Stomach (tissue), 9 donors: ENCODE results near the gene ERI3. TPM values are rescaled to one million over a fixed set of nuclear protein-coding genes. Genes with fewer than 3 reads are reported as not detected.

Experiments
- DNase-seq, 2 donors: peaks; one replicate each; pipeline versions ENCODE4 v3.0.0 to v3.0.0-alpha.2; 2013 to 2019
- H3K27ac ChIP-seq, 5 donors: fragments of 200-600 bp in 4 of 5; sonication (generic) in 4 of 5; one replicate each; pipeline ENCODE4 v1.5.1; 2013 to 2019; ENCODE audit warnings: mild to moderate bottlenecking in 1 of 5, moderate library complexity in 1 of 5
- H3K27me3 ChIP-seq, 3 donors: fragments of 200-600 bp; sonication (generic); one replicate each; pipeline ENCODE4 v1.5.1; 2017 to 2019; ENCODE audit warnings: mixed run types in 1 of 3
- H3K36me3 ChIP-seq, 4 donors: fragments of 200-600 bp; sonication (generic); 1 replicate in 3 of 4; 2 replicates in 1 of 4; pipeline ENCODE4 v1.5.1; 2016 to 2019
- H3K4me1 ChIP-seq, 4 donors: fragments of 200-600 bp; sonication (generic); one replicate each; pipeline ENCODE4 v1.5.1; 2016 to 2019
- H3K4me3 ChIP-seq, 4 donors: fragments of 200-600 bp; sonication (generic) in 3 of 4; one replicate each; pipeline ENCODE4 v1.5.1; 2016 to 2019; ENCODE audit warnings: mild to moderate bottlenecking in 1 of 4
- H3K9me3 ChIP-seq, 4 donors: fragments of 200-600 bp; sonication (generic); one replicate each; pipeline ENCODE4 v1.5.1; 2016 to 2019
- EP300 ChIP-seq: sonication (generic); formaldehyde crosslinking; IDR thresholded peaks from one replicate; pipeline ENCODE4 v1.6.1; 2017; ENCODE audit warnings: antibody characterized with exemption
- POLR2A ChIP-seq, 4 donors: fragments of 450-650 bp; IDR thresholded peaks; one replicate each; pipeline ENCODE4 v1.6.1; 2016; ENCODE audit warnings: antibody characterized with exemption in 4 of 4, control low read depth in 2 of 4, mild to moderate bottlenecking in 1 of 4, moderate library complexity in 1 of 4
- POLR2AphosphoS5 ChIP-seq, 3 donors: sonication (generic); formaldehyde crosslinking; IDR thresholded peaks; one replicate each; pipeline ENCODE4 v1.6.1; 2016; ENCODE audit warnings: antibody characterized with exemption in 3 of 3
- WGBS, 5 donors: extraction: QIAGEN DNeasy Blood & Tissue Kit in 3 of 5; methylation state at CpG; one replicate each; pipeline versions ENCODE4 v1.1.5 to v1.1.7; 2013 to 2018; 5-methylcytosine and 5-hydroxymethylcytosine counted together
- intact Hi-C: fragments of 100-400 bp; cut with DNase I; formaldehyde crosslinking; loops from one replicate; pipeline ENCODE4 v1.15.1; 2023; ENCODE audit warnings: low total_unique reads
- polyA plus RNA-seq, 3 donors: library from polyadenylated mRNA; stranded (reverse); fragments of 200-250 nt; gene quantifications; one replicate each; pipeline ENCODE4 v1.2.3, GENCODE V29; 2013
- total RNA-seq, 5 donors: library from RNA; depleted of rRNA; stranded (reverse); fragments of >200 nt; gene quantifications; one replicate each; pipeline versions ENCODE4 v1.1.0 to v1.2.3, GENCODE V29; 2014 to 2016
- TF ChIP-seq, protein P1 (sequence below), 7 experiments: fragments of 450-650 bp in 4 of 7; fragments of 200-600 bp in 3 of 7; sonication (generic) in 3 of 7; IDR thresholded peaks; one replicate each; pipeline ENCODE4 v1.5.1; 2016 to 2019; ENCODE audit warnings: antibody characterized with exemption in 7 of 7, control low read depth in 2 of 7, mild to moderate bottlenecking in 1 of 7
- donor health status: healthy with polysubstance abuse.
- donor health status: Bipolar disorder and iron deficiency.
- donor health status: healthy.

ERI3 gene
- total and polyA plus RNA-seq, 8 donors: 18.7 to 110 (median 30.1) TPM

DNA sequence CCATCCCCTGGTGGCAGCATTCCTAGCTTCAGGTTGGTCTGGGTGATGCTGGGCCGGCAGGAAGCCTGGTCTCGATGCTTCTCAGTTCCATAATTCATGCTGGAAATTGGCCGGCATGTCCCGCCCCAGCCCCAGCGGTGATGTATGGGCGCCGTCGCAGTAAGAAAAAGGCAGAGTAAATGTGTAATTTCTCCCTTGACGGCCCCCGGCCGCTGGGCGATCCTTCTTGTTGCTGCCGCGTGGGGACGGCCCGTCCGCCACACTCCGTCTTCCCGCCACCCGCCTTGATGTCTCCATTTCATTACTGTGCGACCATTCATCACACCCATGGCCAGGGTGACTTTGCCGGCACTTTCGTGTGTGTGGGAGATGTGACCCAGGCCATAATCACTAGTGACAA lies 133.3 kb downstream of the ERI3 start:
- Histone ChIP-seq H3K27me3 (no peaks in the 10 kb centered on the region), H3K9me3 (no peaks in the 10 kb centered on the region), H3K4me3 (no peak overlapping the region), H3K36me3 (peaks cover 33 to 62% (median 55%) of the 10 kb centered on the region in 4 donors), H3K27ac (no peak overlapping the region), H3K4me1 (peaks cover 0 to 13% (median 0%) of the 10 kb centered on the region in 4 donors)
- TF ChIP-seq POLR2A (IDR thresholded peaks at IDR 0.05) (no peak), EP300 (no peak), POLR2AphosphoS5 (IDR thresholded peaks at IDR 0.05) (no peak)
- TF ChIP-seq, protein P1, sequence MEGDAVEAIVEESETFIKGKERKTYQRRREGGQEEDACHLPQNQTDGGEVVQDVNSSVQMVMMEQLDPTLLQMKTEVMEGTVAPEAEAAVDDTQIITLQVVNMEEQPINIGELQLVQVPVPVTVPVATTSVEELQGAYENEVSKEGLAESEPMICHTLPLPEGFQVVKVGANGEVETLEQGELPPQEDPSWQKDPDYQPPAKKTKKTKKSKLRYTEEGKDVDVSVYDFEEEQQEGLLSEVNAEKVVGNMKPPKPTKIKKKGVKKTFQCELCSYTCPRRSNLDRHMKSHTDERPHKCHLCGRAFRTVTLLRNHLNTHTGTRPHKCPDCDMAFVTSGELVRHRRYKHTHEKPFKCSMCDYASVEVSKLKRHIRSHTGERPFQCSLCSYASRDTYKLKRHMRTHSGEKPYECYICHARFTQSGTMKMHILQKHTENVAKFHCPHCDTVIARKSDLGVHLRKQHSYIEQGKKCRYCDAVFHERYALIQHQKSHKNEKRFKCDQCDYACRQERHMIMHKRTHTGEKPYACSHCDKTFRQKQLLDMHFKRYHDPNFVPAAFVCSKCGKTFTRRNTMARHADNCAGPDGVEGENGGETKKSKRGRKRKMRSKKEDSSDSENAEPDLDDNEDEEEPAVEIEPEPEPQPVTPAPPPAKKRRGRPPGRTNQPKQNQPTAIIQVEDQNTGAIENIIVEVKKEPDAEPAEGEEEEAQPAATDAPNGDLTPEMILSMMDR (IDR thresholded peaks at IDR 0.05): no peak
- intact Hi-C loops: no loop called here
- DNase-seq: no peak
- 89 to 92% (median 90%) methylated on average over 23 of the region's 23 CpGs for WGBS, 5 donors

DNA sequence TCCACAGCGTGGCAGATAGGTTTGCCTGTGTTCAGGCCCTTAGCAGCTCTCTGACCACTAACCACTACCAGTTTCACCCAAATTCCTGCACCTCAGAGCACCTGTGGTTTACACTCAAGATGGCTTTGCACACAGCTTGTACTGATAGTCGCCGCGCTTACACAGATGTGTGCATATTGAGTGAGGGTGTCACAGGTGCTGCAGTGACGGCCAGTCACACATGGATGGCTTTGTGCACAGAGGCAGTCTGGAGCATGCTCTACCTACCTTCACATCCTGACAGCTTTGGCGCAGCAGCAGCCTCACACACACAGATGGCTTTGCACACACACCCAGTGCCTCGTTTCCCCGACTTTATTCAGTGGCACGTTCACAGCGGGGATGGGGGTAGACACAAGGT lies 134.3 kb downstream of the ERI3 start:
- intact Hi-C loops: no loop called here
- no peak overlapping the region for H3K4me3 ChIP-seq
- peaks cover 0 to 13% (median 0%) of the 10 kb centered on the region in 4 donors for H3K4me1 ChIP-seq
- H3K9me3 ChIP-seq: no peaks in the 10 kb centered on the region
- DNase-seq: no peak
- H3K27me3 ChIP-seq: no peaks in the 10 kb centered on the region
- no peak for TF ChIP-seq POLR2AphosphoS5 (IDR thresholded peaks at IDR 0.05)
- no peak overlapping the region for H3K27ac ChIP-seq
- peaks cover 33 to 69% (median 63%) of the 10 kb centered on the region in 4 donors for H3K36me3 ChIP-seq
- WGBS, 5 donors: 78 to 91% (median 83%) methylated on average over 8 to 10 of the region's 10 CpGs

DNA sequence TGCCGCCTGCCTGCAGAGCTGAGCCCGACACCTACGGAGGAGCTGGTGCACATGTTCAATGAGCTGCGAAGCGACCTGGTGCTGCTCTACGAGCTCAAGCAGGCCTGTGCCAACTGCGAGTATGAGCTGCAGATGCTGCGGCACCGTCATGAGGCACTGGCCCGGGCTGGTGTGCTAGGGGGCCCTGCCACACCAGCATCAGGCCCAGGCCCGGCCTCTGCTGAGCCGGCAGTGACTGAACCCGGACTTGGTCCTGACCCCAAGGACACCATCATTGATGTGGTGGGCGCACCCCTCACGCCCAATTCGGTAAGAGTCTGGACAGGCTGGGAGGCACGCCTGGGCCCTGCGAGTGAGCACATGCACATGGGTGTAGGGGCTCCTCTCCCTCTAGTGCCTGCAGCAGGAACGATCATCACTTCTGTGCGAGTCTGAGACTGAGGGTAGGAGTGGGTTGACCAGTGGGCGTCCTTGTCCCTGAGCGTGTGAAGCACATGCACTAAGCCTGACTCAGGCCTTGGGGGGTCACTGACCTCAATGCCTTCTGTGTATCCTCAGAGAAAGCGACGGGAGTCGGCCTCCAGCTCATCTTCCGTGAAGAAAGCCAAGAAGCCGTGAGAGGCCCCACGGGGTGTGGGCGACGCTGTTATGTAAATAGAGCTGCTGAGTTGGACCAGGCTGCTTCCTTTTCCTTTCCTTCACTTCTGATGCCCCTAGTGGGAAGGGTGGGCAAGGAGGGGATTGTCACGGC lies 134.9 kb downstream of the ERI3 start:
- H3K36me3 ChIP-seq: peaks cover 33 to 74% (median 68%) of the 10 kb centered on the region in 4 donors
- no peak overlapping the region for H3K4me3 ChIP-seq
- DNase-seq: no peak
- intact Hi-C loops: no loop called here
- peaks cover 0 to 13% (median 0%) of the 10 kb centered on the region in 4 donors for H3K4me1 ChIP-seq
- no peaks in the 10 kb centered on the region for H3K27me3 ChIP-seq
- no peak overlapping the region for H3K27ac ChIP-seq
- H3K9me3 ChIP-seq: no peaks in the 10 kb centered on the region
- TF ChIP-seq POLR2AphosphoS5 (IDR thresholded peaks at IDR 0.05) (no peak), EP300 (no peak), POLR2A (IDR thresholded peaks at IDR 0.05) (no peak)
- TF ChIP-seq, protein P1 (IDR thresholded peaks at IDR 0.05): no peak
- WGBS, 5 donors: 63 to 79% (median 76%) methylated on average over 23 to 31 of the region's 31 CpGs

DNA sequence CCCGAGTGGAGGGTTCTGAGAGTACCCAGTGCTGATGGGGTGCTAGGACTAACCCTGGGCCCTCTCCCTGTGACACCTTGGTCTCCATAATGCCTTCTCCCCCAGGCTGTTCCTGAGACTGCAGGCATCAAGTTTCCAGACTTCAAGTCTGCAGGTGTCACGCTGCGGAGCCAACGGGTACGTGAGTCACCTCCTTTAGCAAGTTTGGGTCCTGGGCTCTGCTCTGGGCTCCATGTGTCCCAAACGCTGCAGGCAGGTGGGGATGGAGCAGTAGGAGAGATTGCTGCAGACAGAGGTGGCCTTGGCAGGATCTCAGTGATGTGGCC lies 135.8 kb downstream of the ERI3 start:
- intact Hi-C loops: loop anchor here (5.0 kb wide), 1 partner anchor 98 kb away; no protein-coding TSS in a partner anchor
- DNase-seq: no peak

More for the DNA sequence above, 135.8 kb downstream of the ERI3 start:
- TF ChIP-seq, protein P1 (IDR thresholded peaks at IDR 0.05): no peak
- peaks cover 33 to 81% (median 74%) of the 10 kb centered on the region in 4 donors for H3K36me3 ChIP-seq
- WGBS, 5 donors: 85 to 92% (median 91%) methylated on average over 6 of the region's 6 CpGs
- H3K9me3 ChIP-seq: no peaks in the 10 kb centered on the region
- no peak overlapping the region for H3K4me3 ChIP-seq
- peaks cover 4 to 22% (median 7%) of the 10 kb centered on the region in 4 donors for H3K4me1 ChIP-seq
- H3K27ac ChIP-seq: no peak overlapping the region
- no peaks in the 10 kb centered on the region for H3K27me3 ChIP-seq
